HG03066 (cell line): ENCODE data around the gene HTR2C.
"Not testable (repeated sequence)": the region's sequence is repeated elsewhere in the genome, so short reads cannot be mapped to it uniquely, and the experiment has no call there.

Experiments
- ATAC-seq: cut with Tn5 transposase; IDR thresholded peaks from one replicate; pipeline ENCODE4 v1.9.1; 2021; ENCODE audit warnings: low read depth; ENCODE audit not compliant: unreplicated experiment

Gene HTR2C

GRCh38 chrX:114583646-114584374 lies at the start of gene HTR2C:
Gene HTR2C (plus strand): TSS chrX:114584086. CDS start chrX:114726937, 142,851 bp downstream.
- ATAC-seq: no peak

- no peak for ATAC-seq
Measured at GRCh38 chrX:114580336-114580735, 3.5 kb upstream of the HTR2C start.

GRCh38 chrX:114581528-114582263 lies 2.2 kb upstream of the HTR2C start:
- no peak for ATAC-seq

- no peak for ATAC-seq
Measured at GRCh38 chrX:114582264-114582632, 1.6 kb upstream of the HTR2C start.

GRCh38 chrX:114582698-114583395 lies 1.0 kb upstream of the HTR2C start:
- no peak for ATAC-seq

- ATAC-seq: no peak
Measured at GRCh38 chrX:114584375-114584943, 573 bp downstream of the HTR2C start.

GRCh38 chrX:114584983-114585842 lies 1.3 kb downstream of the HTR2C start:
- no peak for ATAC-seq

GRCh38 chrX:114591121-114591520 lies 7.2 kb downstream of the HTR2C start:
- no peak for ATAC-seq

- no peak for ATAC-seq
Measured at GRCh38 chrX:114599305-114599704, 15.4 kb downstream of the HTR2C start.

- ATAC-seq: no peak
Measured at GRCh38 chrX:114599911-114600310, 16.0 kb downstream of the HTR2C start.

- ATAC-seq: not testable (repeated sequence)
Measured at GRCh38 chrX:114606619-114607018, 22.7 kb downstream of the HTR2C start.

GRCh38 chrX:114611018-114611619 lies 27.2 kb downstream of the HTR2C start:
- ATAC-seq: no peak

GRCh38 chrX:114615765-114616164 lies 31.9 kb downstream of the HTR2C start:
- ATAC-seq: no peak

- no peak for ATAC-seq
Measured at GRCh38 chrX:114619874-114620273, 36.0 kb downstream of the HTR2C start.

GRCh38 chrX:114626323-114626722 lies 42.4 kb downstream of the HTR2C start:
- no peak for ATAC-seq

- no peak for ATAC-seq
Measured at GRCh38 chrX:114635986-114636385, 52.1 kb downstream of the HTR2C start.

- no peak for ATAC-seq
Measured at GRCh38 chrX:114650351-114650750, 66.5 kb downstream of the HTR2C start.

- no peak for ATAC-seq
Measured at GRCh38 chrX:114675365-114675764, 91.5 kb downstream of the HTR2C start.

GRCh38 chrX:114700533-114700932 lies 116.6 kb downstream of the HTR2C start:
- ATAC-seq: not testable (repeated sequence)

- ATAC-seq: no peak
Measured at GRCh38 chrX:114709406-114709805, 125.5 kb downstream of the HTR2C start.
